Measurements from ENCODE around the gene DNAI1. TPM values are rescaled to one million over a fixed set of nuclear protein-coding genes. Genes with fewer than 3 reads are reported as not detected.

The DNAI1 gene
- polyA plus RNA-seq, 1 of the 3 experiments (the other 2 are of a cell fraction): 0.46 TPM

DNA sequence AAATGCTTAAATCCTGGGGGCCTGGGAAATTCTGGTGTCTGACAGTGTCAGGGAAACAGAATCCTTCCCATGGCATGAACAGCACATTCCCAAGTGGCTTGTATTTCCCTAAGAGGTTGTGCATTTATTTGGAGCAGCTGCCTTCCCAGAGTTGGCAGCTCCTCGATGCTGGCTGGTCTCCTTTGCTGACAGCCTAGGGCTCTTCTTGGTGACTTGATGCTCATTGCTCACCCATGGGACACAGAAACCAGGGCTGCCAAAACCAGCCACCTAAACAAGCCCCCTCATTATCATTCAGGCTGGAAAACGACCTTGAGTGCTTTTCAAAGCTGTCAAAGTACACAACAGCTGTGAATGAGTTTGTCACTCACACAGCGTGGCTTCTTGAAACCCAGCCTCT, 39.9 kb downstream of the DNAI1 start:
- Histone ChIP-seq H3K9me3 (no peaks in the 10 kb centered on the region), H3K27ac (ENCODE audit: low read depth in 2 of 2, low read length in 1 of 2) (no peak overlapping the region), H3K4me3 (ENCODE audit: low read depth in 2 of 2, low read length in 1 of 2) (no peak overlapping the region), H3K4me2 (no peak overlapping the region), H4K20me1 (ENCODE audit: insufficient read depth) (no peaks in the 10 kb centered on the region), H3K79me2 (ENCODE audit: insufficient read depth) (no peaks in the 10 kb centered on the region), H3F3A (replicated peaks; ENCODE audit: insufficient read depth) (no peaks in the 10 kb centered on the region), H3K9me2 (no peaks in the 10 kb centered on the region), H3K4me1 (ENCODE audit: control insufficient read depth in 1 of 2, insufficient read depth in 2 of 2, low read depth in 1 of 2, low read length in 1 of 2) (peaks cover 0 to 6% of the 10 kb centered on the region in 2 experiments; a peak in 1 of 4 replicates), H3K27me3 (ENCODE audit: insufficient read depth) (no peaks in the 10 kb centered on the region), H2AFZ (ENCODE audit: low read depth) (no peak overlapping the region), H3K36me3 (replicated peaks in 1 of 2; ENCODE audit: control insufficient read depth in 1 of 2, insufficient read depth in 2 of 2, low read length in 1 of 2) (no peaks in the 10 kb centered on the region), H3K9ac (no peak overlapping the region)
- WGBS (ENCODE audit: low lambda C conversion rate): 31% methylated on average over 2 of the region's 3 CpGs
- ChIA-PET POLR2A (no interaction called here), CTCF (interaction anchor here (0.6 to 13.3 kb wide), 11 partner anchors 12 to 222 kb away, joined by 3 to 103 read pairs (median 4); no protein-coding TSS in a partner anchor)
- no peak for TF ChIP-seq MEF2A (IDR thresholded peaks at IDR 0.05; ENCODE audit: borderline replicate concordance, low read depth)
- TF ChIP-seq, protein P1, sequence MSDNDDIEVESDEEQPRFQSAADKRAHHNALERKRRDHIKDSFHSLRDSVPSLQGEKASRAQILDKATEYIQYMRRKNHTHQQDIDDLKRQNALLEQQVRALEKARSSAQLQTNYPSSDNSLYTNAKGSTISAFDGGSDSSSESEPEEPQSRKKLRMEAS (IDR thresholded peaks at IDR 0.05; ENCODE audit: low read depth): no peak
- TF ChIP-seq, protein P2, sequence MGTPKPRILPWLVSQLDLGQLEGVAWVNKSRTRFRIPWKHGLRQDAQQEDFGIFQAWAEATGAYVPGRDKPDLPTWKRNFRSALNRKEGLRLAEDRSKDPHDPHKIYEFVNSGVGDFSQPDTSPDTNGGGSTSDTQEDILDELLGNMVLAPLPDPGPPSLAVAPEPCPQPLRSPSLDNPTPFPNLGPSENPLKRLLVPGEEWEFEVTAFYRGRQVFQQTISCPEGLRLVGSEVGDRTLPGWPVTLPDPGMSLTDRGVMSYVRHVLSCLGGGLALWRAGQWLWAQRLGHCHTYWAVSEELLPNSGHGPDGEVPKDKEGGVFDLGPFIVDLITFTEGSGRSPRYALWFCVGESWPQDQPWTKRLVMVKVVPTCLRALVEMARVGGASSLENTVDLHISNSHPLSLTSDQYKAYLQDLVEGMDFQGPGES (IDR thresholded peaks at IDR 0.05; ENCODE audit: low read depth, low read length): no peak
- no peak for TF ChIP-seq EP300 (IDR thresholded peaks at IDR 0.05; ENCODE audit: borderline replicate concordance in 1 of 2, low read depth in 1 of 2, low read length in 1 of 2)
- TF ChIP-seq, protein P3, sequence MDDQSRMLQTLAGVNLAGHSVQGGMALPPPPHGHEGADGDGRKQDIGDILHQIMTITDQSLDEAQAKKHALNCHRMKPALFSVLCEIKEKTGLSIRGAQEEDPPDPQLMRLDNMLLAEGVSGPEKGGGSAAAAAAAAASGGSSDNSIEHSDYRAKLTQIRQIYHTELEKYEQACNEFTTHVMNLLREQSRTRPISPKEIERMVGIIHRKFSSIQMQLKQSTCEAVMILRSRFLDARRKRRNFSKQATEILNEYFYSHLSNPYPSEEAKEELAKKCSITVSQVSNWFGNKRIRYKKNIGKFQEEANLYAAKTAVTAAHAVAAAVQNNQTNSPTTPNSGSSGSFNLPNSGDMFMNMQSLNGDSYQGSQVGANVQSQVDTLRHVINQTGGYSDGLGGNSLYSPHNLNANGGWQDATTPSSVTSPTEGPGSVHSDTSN (IDR thresholded peaks at IDR 0.05): no peak
- TF ChIP-seq GABPA (IDR thresholded peaks at IDR 0.05; ENCODE audit: low read depth): no peak
- no peak for DNase-seq

DNA sequence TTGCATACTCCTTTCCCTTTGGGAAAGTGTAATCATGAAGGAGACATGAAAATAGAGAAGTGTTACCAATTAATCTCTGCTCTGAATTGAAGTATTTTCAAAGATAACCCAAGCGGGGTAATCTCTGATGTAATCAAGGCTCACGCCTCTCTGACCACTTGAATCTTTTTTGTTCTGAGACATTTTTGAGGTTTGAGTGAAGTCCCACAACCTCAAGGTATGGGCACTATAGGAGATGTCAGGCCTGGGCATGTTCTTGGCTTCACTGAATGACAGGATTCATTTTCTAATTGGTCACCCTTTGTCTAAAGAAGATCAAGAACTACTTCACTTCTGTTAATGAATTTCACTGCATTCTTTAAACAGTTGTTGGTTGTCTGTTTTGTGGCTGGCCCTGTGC, 40.5 kb downstream of the DNAI1 start:
- Histone ChIP-seq H3K27me3 (ENCODE audit: insufficient read depth) (no peaks in the 10 kb centered on the region), H3K4me1 (ENCODE audit: control insufficient read depth in 1 of 2, insufficient read depth in 2 of 2, low read depth in 1 of 2, low read length in 1 of 2) (peaks cover 0 to 6% of the 10 kb centered on the region in 2 experiments; a peak in 1 of 4 replicates), H3K79me2 (ENCODE audit: insufficient read depth) (no peaks in the 10 kb centered on the region), H3K4me3 (ENCODE audit: low read depth in 2 of 2, low read length in 1 of 2) (no peak overlapping the region), H3F3A (replicated peaks; ENCODE audit: insufficient read depth) (no peaks in the 10 kb centered on the region), H3K4me2 (no peak overlapping the region), H3K9ac (no peak overlapping the region), H3K36me3 (replicated peaks in 1 of 2; ENCODE audit: control insufficient read depth in 1 of 2, insufficient read depth in 2 of 2, low read length in 1 of 2) (no peaks in the 10 kb centered on the region), H2AFZ (ENCODE audit: low read depth) (no peak overlapping the region), H3K9me3 (no peaks in the 10 kb centered on the region), H3K27ac (ENCODE audit: low read depth in 2 of 2, low read length in 1 of 2) (no peak overlapping the region), H4K20me1 (ENCODE audit: insufficient read depth) (no peaks in the 10 kb centered on the region), H3K9me2 (no peaks in the 10 kb centered on the region)
- ChIA-PET CTCF (interaction anchor here (1.0 to 13.3 kb wide), 11 partner anchors 13 to 105 kb away, joined by 3 to 103 read pairs (median 6); no protein-coding TSS in a partner anchor), POLR2A (no interaction called here)
- TF ChIP-seq YY1 (IDR thresholded peaks at IDR 0.05; ENCODE audit: low read depth) (no peak), ELF1 (IDR thresholded peaks at IDR 0.05) (no peak), NFIC (IDR thresholded peaks at IDR 0.05; ENCODE audit: borderline replicate concordance) (no peak), GABPA (IDR thresholded peaks at IDR 0.05; ENCODE audit: low read depth) (no peak), EZH2phosphoT487 (IDR thresholded peaks at IDR 0.05; ENCODE audit: borderline replicate concordance, low read depth) (no peak), CHD2 (IDR thresholded peaks at IDR 0.05; ENCODE audit: low read length, partially characterized antibody) (no peak), RXRA (IDR thresholded peaks at IDR 0.05; ENCODE audit: borderline replicate concordance, low read depth) (no peak), FOSL2 (IDR thresholded peaks at IDR 0.05; ENCODE audit: borderline replicate concordance, low read depth) (no peak), NRF1 (IDR thresholded peaks at IDR 0.05; ENCODE audit: low read depth, low read length) (no peak), MXI1 (IDR thresholded peaks at IDR 0.05; ENCODE audit: low read depth, low read length) (no peak), SMC3 (IDR thresholded peaks at IDR 0.05; ENCODE audit: low read depth, low read length) (no peak), MEF2A (IDR thresholded peaks at IDR 0.05; ENCODE audit: borderline replicate concordance, low read depth) (no peak), EP300 (IDR thresholded peaks at IDR 0.05; ENCODE audit: borderline replicate concordance in 1 of 2, low read depth in 1 of 2, low read length in 1 of 2) (no peak)
- TF ChIP-seq, protein P3 (IDR thresholded peaks at IDR 0.05): no peak
- TF ChIP-seq, protein P2 (IDR thresholded peaks at IDR 0.05; ENCODE audit: low read depth, low read length): no peak
- TF ChIP-seq, protein P4, sequence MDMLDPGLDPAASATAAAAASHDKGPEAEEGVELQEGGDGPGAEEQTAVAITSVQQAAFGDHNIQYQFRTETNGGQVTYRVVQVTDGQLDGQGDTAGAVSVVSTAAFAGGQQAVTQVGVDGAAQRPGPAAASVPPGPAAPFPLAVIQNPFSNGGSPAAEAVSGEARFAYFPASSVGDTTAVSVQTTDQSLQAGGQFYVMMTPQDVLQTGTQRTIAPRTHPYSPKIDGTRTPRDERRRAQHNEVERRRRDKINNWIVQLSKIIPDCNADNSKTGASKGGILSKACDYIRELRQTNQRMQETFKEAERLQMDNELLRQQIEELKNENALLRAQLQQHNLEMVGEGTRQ (IDR thresholded peaks at IDR 0.05; ENCODE audit: borderline replicate concordance, low read depth, low read length): no peak
- TF ChIP-seq, protein P5, sequence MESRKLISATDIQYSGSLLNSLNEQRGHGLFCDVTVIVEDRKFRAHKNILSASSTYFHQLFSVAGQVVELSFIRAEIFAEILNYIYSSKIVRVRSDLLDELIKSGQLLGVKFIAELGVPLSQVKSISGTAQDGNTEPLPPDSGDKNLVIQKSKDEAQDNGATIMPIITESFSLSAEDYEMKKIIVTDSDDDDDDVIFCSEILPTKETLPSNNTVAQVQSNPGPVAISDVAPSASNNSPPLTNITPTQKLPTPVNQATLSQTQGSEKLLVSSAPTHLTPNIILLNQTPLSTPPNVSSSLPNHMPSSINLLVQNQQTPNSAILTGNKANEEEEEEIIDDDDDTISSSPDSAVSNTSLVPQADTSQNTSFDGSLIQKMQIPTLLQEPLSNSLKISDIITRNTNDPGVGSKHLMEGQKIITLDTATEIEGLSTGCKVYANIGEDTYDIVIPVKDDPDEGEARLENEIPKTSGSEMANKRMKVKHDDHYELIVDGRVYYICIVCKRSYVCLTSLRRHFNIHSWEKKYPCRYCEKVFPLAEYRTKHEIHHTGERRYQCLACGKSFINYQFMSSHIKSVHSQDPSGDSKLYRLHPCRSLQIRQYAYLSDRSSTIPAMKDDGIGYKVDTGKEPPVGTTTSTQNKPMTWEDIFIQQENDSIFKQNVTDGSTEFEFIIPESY (IDR thresholded peaks at IDR 0.05; ENCODE audit: borderline replicate concordance, low read depth): no peak
- 76% methylated on average over 2 of the region's 2 CpGs for WGBS (ENCODE audit: low lambda C conversion rate)
- DNase-seq: no peak
